CD1c-positive myeloid dendritic cell (primary cell): Measurements from ENCODE around the gene M6PR.

Experiments used
- DNase-seq: peaks from one replicate; pipeline ENCODE4 v3.0.0-alpha.2; 2016; ENCODE audit errors: extremely low spot score

M6PR gene

GRCh38 chr12:8949342-8950220 is at the start of gene M6PR:
Gene M6PR, minus strand, starts transcription at chr12:8949645. Its CDS starts 3,241 bp downstream, at chr12:8946404.
- DNase-seq = peak; percentile 97

- DNase-seq = peak; percentile 84
These were observed 47.4 kb upstream of the M6PR start for GRCh38 chr12:8996682-8997405.

GRCh38 chr12:8995021-8995775 is 45.8 kb upstream of the M6PR start:
- DNase-seq = no peak

- no peak for DNase-seq
These were observed 44.4 kb upstream of the M6PR start for GRCh38 chr12:8993827-8994226.

- DNase-seq = peak; percentile 31
These were observed 42.2 kb upstream of the M6PR start for GRCh38 chr12:8991371-8992345.

- DNase-seq = peak; percentile 69
These were observed 40.0 kb upstream of the M6PR start, which contains the start of gene KLRG1 for GRCh38 chr12:8989413-8989812. Gene KLRG1, plus strand, starts transcription at chr12:8989546. Its CDS starts 90 bp downstream, at chr12:8989636.

GRCh38 chr12:8987685-8988084 is 38.2 kb upstream of the M6PR start:
- DNase-seq = no peak

GRCh38 chr12:8987163-8987562 is 37.7 kb upstream of the M6PR start:
- DNase-seq = no peak

- DNase-seq = peak; percentile 45
These were observed 35.8 kb upstream of the M6PR start for GRCh38 chr12:8985213-8985754.

GRCh38 chr12:8980137-8980536 is 30.7 kb upstream of the M6PR start:
- no peak for DNase-seq

GRCh38 chr12:8970432-8970831 is 21.0 kb upstream of the M6PR start:
- DNase-seq = no peak

GRCh38 chr12:8969861-8970411 is 20.5 kb upstream of the M6PR start:
- no peak for DNase-seq

- no peak for DNase-seq
These were observed 19.3 kb upstream of the M6PR start for GRCh38 chr12:8968761-8969160.

- DNase-seq = no peak
These were observed 10.7 kb upstream of the M6PR start for GRCh38 chr12:8960176-8960575.

GRCh38 chr12:8958066-8958465 is 8.6 kb upstream of the M6PR start:
- no peak for DNase-seq

- no peak for DNase-seq
These were observed 8.1 kb upstream of the M6PR start for GRCh38 chr12:8957561-8957960.

GRCh38 chr12:8956772-8957171 is 7.3 kb upstream of the M6PR start:
- no peak for DNase-seq

- no peak for DNase-seq
These were observed 6.6 kb upstream of the M6PR start for GRCh38 chr12:8956073-8956472.

- DNase-seq = peak; percentile 22
These were observed 4.4 kb upstream of the M6PR start for GRCh38 chr12:8953773-8954402.

GRCh38 chr12:8951744-8952143 is 2.3 kb upstream of the M6PR start:
- DNase-seq = no peak
